ENCODE data around the gene EEPD1. TPM values are rescaled to one million over a fixed set of nuclear protein-coding genes. Genes with fewer than 3 reads are reported as not detected.
A peak's percentile ranks its signal among the peaks of the same experiment; 100 is the strongest.

EEPD1 gene
- total RNA-seq, 1 donor from 2014 or later = 0.61 TPM

- H3K27me3 Mint-ChIP-seq = no peaks in the 10 kb centered on the region
These were observed 134.6 kb downstream of the EEPD1 start for GRCh38 chr7:36287371-36288241.

GRCh38 chr7:36288501-36288900 is 135.4 kb downstream of the EEPD1 start:
- Mint-ChIP-seq H3K9me3 (no peaks in the 10 kb centered on the region), H3K4me3 (peak overlapping the region; percentile 72), H3K27ac (peak overlapping the region; percentile 10), H3K4me1 (peaks cover 59% of the 10 kb centered on the region), H3K36me3 (ENCODE audit: low read depth) (no peaks in the 10 kb centered on the region), H3K27me3 (no peaks in the 10 kb centered on the region)
- DNase-seq = no peak
- intact Hi-C loops (cut with micrococcal nuclease) = loop anchor here (5.0 kb wide), 1 partner anchor 486 kb away; the partner anchor contains the start of gene SEPTIN7

More at GRCh38 chr7:36287371-36288241, 134.6 kb downstream of the EEPD1 start:
- Mint-ChIP-seq H3K27ac (peak overlapping the region; percentile 87), H3K9me3 (no peaks in the 10 kb centered on the region), H3K36me3 (ENCODE audit: low read depth) (no peaks in the 10 kb centered on the region), H3K4me3 (peak overlapping the region; percentile 72), H3K4me1 (peaks cover 66% of the 10 kb centered on the region)
- intact Hi-C loops (cut with micrococcal nuclease) = loop anchor here (2.0 to 5.0 kb wide), 2 partner anchors 135 to 485 kb away; partner anchors contain the start of genes EEPD1 and SEPTIN7
- DNase-seq = peak; percentile 78

GRCh38 chr7:36289833-36290661 is 137.0 kb downstream of the EEPD1 start:
- H3K4me3 Mint-ChIP-seq = no peak overlapping the region
- H3K4me1 Mint-ChIP-seq = peaks cover 47% of the 10 kb centered on the region
- no peak overlapping the region for H3K27ac Mint-ChIP-seq
- no peak for DNase-seq
- intact Hi-C loops (cut with micrococcal nuclease) = loop anchor here (2.0 to 5.0 kb wide), 2 partner anchors 373 to 488 kb away; partner anchors contain the start of gene SEPTIN7
- no peaks in the 10 kb centered on the region for H3K9me3 Mint-ChIP-seq
- H3K27me3 Mint-ChIP-seq = no peaks in the 10 kb centered on the region
- no peaks in the 10 kb centered on the region for H3K36me3 Mint-ChIP-seq (ENCODE audit: low read depth)

GRCh38 chr7:36291387-36292316 is 138.6 kb downstream of the EEPD1 start:
- H3K36me3 Mint-ChIP-seq (ENCODE audit: low read depth) = no peaks in the 10 kb centered on the region
- H3K4me3 Mint-ChIP-seq = peak overlapping the region; percentile 77
- H3K9me3 Mint-ChIP-seq = no peaks in the 10 kb centered on the region
- intact Hi-C loops (cut with micrococcal nuclease) = loop anchor here (1.0 to 2.0 kb wide), 3 partner anchors 176 to 375 kb away; no protein-coding TSS in a partner anchor
- H3K27ac Mint-ChIP-seq = no peak overlapping the region
- peak; percentile 91 for DNase-seq
- H3K4me1 Mint-ChIP-seq = peaks cover 40% of the 10 kb centered on the region
- H3K27me3 Mint-ChIP-seq = no peaks in the 10 kb centered on the region

GRCh38 chr7:36295090-36295489 is 142.0 kb downstream of the EEPD1 start:
- H3K9me3 Mint-ChIP-seq = no peaks in the 10 kb centered on the region
- H3K27ac Mint-ChIP-seq = no peak overlapping the region
- H3K4me1 Mint-ChIP-seq = peaks cover 17% of the 10 kb centered on the region
- intact Hi-C loops (cut with micrococcal nuclease) = no loop called here
- H3K27me3 Mint-ChIP-seq = no peaks in the 10 kb centered on the region
- no peak for DNase-seq
- H3K36me3 Mint-ChIP-seq (ENCODE audit: low read depth) = peaks cover 5% of the 10 kb centered on the region
- H3K4me3 Mint-ChIP-seq = no peak overlapping the region

- no peaks in the 10 kb centered on the region for H3K9me3 Mint-ChIP-seq
- H3K36me3 Mint-ChIP-seq (ENCODE audit: low read depth) = peaks cover 5% of the 10 kb centered on the region
- intact Hi-C loops (cut with micrococcal nuclease) = no loop called here
- H3K4me3 Mint-ChIP-seq = no peak overlapping the region
- peaks cover 12% of the 10 kb centered on the region for H3K4me1 Mint-ChIP-seq
- H3K27me3 Mint-ChIP-seq = no peaks in the 10 kb centered on the region
- DNase-seq = no peak
- no peak overlapping the region for H3K27ac Mint-ChIP-seq
These were observed 143.2 kb downstream of the EEPD1 start for GRCh38 chr7:36296284-36296683.

GRCh38 chr7:36297364-36298009 is 144.4 kb downstream of the EEPD1 start:
- no peak for DNase-seq
- Mint-ChIP-seq H3K4me3 (no peak overlapping the region), H3K4me1 (no peaks in the 10 kb centered on the region), H3K9me3 (no peaks in the 10 kb centered on the region), H3K36me3 (ENCODE audit: low read depth) (peaks cover 5% of the 10 kb centered on the region), H3K27ac (no peak overlapping the region), H3K27me3 (no peaks in the 10 kb centered on the region)
- intact Hi-C loops (cut with micrococcal nuclease) = no loop called here

- DNase-seq = no peak
These were observed 145.1 kb downstream of the EEPD1 start for GRCh38 chr7:36298106-36298505.

GRCh38 chr7:36299223-36299774 is 146.2 kb downstream of the EEPD1 start:
- Mint-ChIP-seq H3K27me3 (no peaks in the 10 kb centered on the region), H3K9me3 (no peaks in the 10 kb centered on the region), H3K27ac (no peak overlapping the region), H3K36me3 (ENCODE audit: low read depth) (peaks cover 5% of the 10 kb centered on the region), H3K4me3 (no peak overlapping the region), H3K4me1 (no peaks in the 10 kb centered on the region)
- intact Hi-C loops (cut with micrococcal nuclease) = no loop called here
- DNase-seq = no peak

More at GRCh38 chr7:36298106-36298505, 145.1 kb downstream of the EEPD1 start:
- no peaks in the 10 kb centered on the region for H3K9me3 Mint-ChIP-seq
- no peak overlapping the region for H3K4me3 Mint-ChIP-seq
- H3K27ac Mint-ChIP-seq = no peak overlapping the region
- no peaks in the 10 kb centered on the region for H3K27me3 Mint-ChIP-seq
- no peaks in the 10 kb centered on the region for H3K4me1 Mint-ChIP-seq
- H3K36me3 Mint-ChIP-seq (ENCODE audit: low read depth) = peaks cover 5% of the 10 kb centered on the region
- intact Hi-C loops (cut with micrococcal nuclease) = no loop called here

GRCh38 chr7:36299823-36300341 is 146.8 kb downstream of the EEPD1 start:
- Mint-ChIP-seq H3K27me3 (no peaks in the 10 kb centered on the region), H3K4me3 (no peak overlapping the region), H3K36me3 (ENCODE audit: low read depth) (peaks cover 5% of the 10 kb centered on the region), H3K9me3 (no peaks in the 10 kb centered on the region), H3K27ac (no peak overlapping the region), H3K4me1 (no peaks in the 10 kb centered on the region)
- DNase-seq = no peak
- intact Hi-C loops (cut with micrococcal nuclease) = no loop called here

GRCh38 chr7:36300696-36301350 is 147.8 kb downstream of the EEPD1 start:
- intact Hi-C loops (cut with micrococcal nuclease) = no loop called here
- no peak for DNase-seq
- H3K9me3 Mint-ChIP-seq = no peaks in the 10 kb centered on the region
- no peaks in the 10 kb centered on the region for H3K4me1 Mint-ChIP-seq
- H3K4me3 Mint-ChIP-seq = no peak overlapping the region
- no peak overlapping the region for H3K27ac Mint-ChIP-seq
- no peaks in the 10 kb centered on the region for H3K27me3 Mint-ChIP-seq
- H3K36me3 Mint-ChIP-seq (ENCODE audit: low read depth) = peaks cover 5% of the 10 kb centered on the region

Data from activated CD4-positive, alpha-beta T cell treated with anti-CD3 and anti-CD28 coated beads, Interleukin-2, amount 10 ng/mL, durations not matched to agents 24 days and 14 days (primary cell).